ENCODE measurements around the gene VSIR. TPM values are rescaled to one million over a fixed set of nuclear protein-coding genes. Genes with fewer than 3 reads are reported as not detected.

The VSIR gene
- total and polyA plus RNA-seq, 9 of the 15 experiments (the other 6 are each of a cell fraction or from before 2014, with no cell fraction given) = 0.14 to 20.5 (median 9.3) TPM

DNA sequence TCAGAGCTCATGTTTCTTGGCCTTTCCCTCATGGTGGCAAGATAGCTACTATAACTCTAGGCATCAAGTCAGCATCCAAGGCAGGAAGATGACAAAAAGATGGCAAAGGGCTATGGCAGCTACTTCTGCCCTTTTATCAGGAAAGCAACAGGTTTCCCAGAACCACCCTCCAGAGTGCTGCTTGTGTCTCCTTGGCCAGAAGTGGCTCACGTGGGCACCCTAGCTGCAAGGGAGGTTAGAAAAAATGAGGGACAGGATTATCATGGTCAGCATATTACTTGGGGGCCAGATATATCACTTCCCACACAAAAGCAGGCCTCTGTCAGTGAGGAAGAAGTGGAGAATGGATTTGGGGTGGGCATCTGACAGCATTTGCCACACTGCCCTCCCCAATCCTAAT, 29.5 kb downstream of the VSIR start:
- H3K79me2 ChIP-seq (ENCODE audit: control insufficient read depth, insufficient read depth, low read length) = no peaks in the 10 kb centered on the region
- TF ChIP-seq, protein P1, sequence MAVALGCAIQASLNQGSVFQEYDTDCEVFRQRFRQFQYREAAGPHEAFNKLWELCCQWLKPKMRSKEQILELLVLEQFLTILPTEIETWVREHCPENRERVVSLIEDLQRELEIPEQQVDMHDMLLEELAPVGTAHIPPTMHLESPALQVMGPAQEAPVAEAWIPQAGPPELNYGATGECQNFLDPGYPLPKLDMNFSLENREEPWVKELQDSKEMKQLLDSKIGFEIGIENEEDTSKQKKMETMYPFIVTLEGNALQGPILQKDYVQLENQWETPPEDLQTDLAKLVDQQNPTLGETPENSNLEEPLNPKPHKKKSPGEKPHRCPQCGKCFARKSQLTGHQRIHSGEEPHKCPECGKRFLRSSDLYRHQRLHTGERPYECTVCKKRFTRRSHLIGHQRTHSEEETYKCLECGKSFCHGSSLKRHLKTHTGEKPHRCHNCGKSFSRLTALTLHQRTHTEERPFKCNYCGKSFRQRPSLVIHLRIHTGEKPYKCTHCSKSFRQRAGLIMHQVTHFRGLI (CRISPR knock-in tag; IDR thresholded peaks at IDR 0.05) = 0 out of 2 replicates have a peak, but pooled peaks have one; percentile 14
- TF ChIP-seq ZNF316 (IDR thresholded peaks at IDR 0.05) (peak; percentile 76), SIX5 (IDR thresholded peaks at IDR 0.05; ENCODE audit: borderline replicate concordance in 1 of 2, insufficient read depth in 1 of 2, low read depth in 1 of 2, low read length in 2 of 2) (no peak), ZNF583 (CRISPR knock-in tag; IDR thresholded peaks at IDR 0.05) (peak; percentile 67; the same call in 1 of the 2 replicates), ZNF12 (CRISPR knock-in tag; IDR thresholded peaks at IDR 0.05) (no peak), SMAD4 (CRISPR knock-in tag; conservative IDR thresholded peaks at IDR 0.05) (peak; percentile 23; the same call in 1 of the 2 replicates)
- TF ChIP-seq, protein P2, sequence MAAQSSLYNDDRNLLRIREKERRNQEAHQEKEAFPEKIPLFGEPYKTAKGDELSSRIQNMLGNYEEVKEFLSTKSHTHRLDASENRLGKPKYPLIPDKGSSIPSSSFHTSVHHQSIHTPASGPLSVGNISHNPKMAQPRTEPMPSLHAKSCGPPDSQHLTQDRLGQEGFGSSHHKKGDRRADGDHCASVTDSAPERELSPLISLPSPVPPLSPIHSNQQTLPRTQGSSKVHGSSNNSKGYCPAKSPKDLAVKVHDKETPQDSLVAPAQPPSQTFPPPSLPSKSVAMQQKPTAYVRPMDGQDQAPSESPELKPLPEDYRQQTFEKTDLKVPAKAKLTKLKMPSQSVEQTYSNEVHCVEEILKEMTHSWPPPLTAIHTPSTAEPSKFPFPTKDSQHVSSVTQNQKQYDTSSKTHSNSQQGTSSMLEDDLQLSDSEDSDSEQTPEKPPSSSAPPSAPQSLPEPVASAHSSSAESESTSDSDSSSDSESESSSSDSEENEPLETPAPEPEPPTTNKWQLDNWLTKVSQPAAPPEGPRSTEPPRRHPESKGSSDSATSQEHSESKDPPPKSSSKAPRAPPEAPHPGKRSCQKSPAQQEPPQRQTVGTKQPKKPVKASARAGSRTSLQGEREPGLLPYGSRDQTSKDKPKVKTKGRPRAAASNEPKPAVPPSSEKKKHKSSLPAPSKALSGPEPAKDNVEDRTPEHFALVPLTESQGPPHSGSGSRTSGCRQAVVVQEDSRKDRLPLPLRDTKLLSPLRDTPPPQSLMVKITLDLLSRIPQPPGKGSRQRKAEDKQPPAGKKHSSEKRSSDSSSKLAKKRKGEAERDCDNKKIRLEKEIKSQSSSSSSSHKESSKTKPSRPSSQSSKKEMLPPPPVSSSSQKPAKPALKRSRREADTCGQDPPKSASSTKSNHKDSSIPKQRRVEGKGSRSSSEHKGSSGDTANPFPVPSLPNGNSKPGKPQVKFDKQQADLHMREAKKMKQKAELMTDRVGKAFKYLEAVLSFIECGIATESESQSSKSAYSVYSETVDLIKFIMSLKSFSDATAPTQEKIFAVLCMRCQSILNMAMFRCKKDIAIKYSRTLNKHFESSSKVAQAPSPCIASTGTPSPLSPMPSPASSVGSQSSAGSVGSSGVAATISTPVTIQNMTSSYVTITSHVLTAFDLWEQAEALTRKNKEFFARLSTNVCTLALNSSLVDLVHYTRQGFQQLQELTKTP (IDR thresholded peaks at IDR 0.05; ENCODE audit: low read depth in 1 of 2, partially characterized antibody in 2 of 2) = no peak
- TF ChIP-seq, protein P3, sequence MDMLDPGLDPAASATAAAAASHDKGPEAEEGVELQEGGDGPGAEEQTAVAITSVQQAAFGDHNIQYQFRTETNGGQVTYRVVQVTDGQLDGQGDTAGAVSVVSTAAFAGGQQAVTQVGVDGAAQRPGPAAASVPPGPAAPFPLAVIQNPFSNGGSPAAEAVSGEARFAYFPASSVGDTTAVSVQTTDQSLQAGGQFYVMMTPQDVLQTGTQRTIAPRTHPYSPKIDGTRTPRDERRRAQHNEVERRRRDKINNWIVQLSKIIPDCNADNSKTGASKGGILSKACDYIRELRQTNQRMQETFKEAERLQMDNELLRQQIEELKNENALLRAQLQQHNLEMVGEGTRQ (CRISPR knock-in tag; IDR thresholded peaks at IDR 0.05) = 0 out of 2 replicates have a peak, but pooled peaks have one; percentile 34
- TF ChIP-seq, protein P4, sequence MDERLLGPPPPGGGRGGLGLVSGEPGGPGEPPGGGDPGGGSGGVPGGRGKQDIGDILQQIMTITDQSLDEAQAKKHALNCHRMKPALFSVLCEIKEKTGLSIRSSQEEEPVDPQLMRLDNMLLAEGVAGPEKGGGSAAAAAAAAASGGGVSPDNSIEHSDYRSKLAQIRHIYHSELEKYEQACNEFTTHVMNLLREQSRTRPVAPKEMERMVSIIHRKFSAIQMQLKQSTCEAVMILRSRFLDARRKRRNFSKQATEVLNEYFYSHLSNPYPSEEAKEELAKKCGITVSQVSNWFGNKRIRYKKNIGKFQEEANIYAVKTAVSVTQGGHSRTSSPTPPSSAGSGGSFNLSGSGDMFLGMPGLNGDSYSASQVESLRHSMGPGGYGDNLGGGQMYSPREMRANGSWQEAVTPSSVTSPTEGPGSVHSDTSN (CRISPR knock-in tag; IDR thresholded peaks at IDR 0.05; ENCODE audit: low read depth) = no peak
- TF ChIP-seq, protein P4 (tag; conservative IDR thresholded peaks at IDR 0.05; ENCODE audit: low read depth) = no peak
- ChIA-PET CTCF (ENCODE audit: low intra/inter-chr PET ratio) (no interaction called here), POLR2A (interaction anchor here (0.9 to 1.0 kb wide), 3 partner anchors 14 to 370 kb away, joined by 3 to 5 read pairs (median 4); no protein-coding TSS in a partner anchor)
- H3K4me3 ChIP-seq = no peak overlapping the region
- peaks cover 3% of the 10 kb centered on the region for H3K9me1 ChIP-seq (ENCODE audit: control insufficient read depth, insufficient read depth, low read length)
- ATAC-seq = no peak
- H3K27ac ChIP-seq (ENCODE audit: extremely low read depth, low read depth, low read length) = no peak overlapping the region
- H4K20me1 ChIP-seq (replicated peaks; ENCODE audit: control insufficient read depth, insufficient read depth, low read length) = no peaks in the 10 kb centered on the region
- peaks cover 51 to 58% of the 10 kb centered on the region in 2 experiments for H3K4me1 ChIP-seq (replicated peaks in 1 of 2; ENCODE audit: control insufficient read depth in 2 of 2, insufficient read depth in 2 of 2, low read length in 2 of 2)
- H3K9ac ChIP-seq (ENCODE audit: insufficient read depth in 1 of 2, low read depth in 2 of 2, low read length in 2 of 2) = no peak overlapping the region
- WGBS (ENCODE audit: insufficient coverage, low coverage, missing lambda C conversion rate) = 38% methylated on average over 1 of the region's 1 CpG
- H3K36me3 ChIP-seq (ENCODE audit: control insufficient read depth, insufficient read depth, low read length) = no peaks in the 10 kb centered on the region
- no peaks in the 10 kb centered on the region for H3K9me3 ChIP-seq (replicated peaks; ENCODE audit: control insufficient read depth, insufficient read depth, low read depth, low read length)
- DNase-seq (ENCODE audit: extremely low read depth in 1 of 4, low spot score in 3 of 4) = no peak
- H3K27me3 ChIP-seq (ENCODE audit: control insufficient read depth in 2 of 2, insufficient read depth in 2 of 2, low read length in 2 of 2) = no peaks in the 10 kb centered on the region
- in situ Hi-C loops (cut with MboI) = no loop called here
- no peak overlapping the region for H3K4me2 ChIP-seq (ENCODE audit: insufficient read depth, low read length)
- no TSS peak for BruUV-seq (replicated peaks)
- intact Hi-C loops (cut with micrococcal nuclease) = no loop called here
- no peak for FAIRE-seq
- H2AFZ ChIP-seq (ENCODE audit: low read depth, low read length) = 0 out of 2 replicates have a peak overlapping the region, but pooled peaks have one; percentile 4
